HG03159 (cell line): Measurements from ENCODE around the gene PIGQ.
"Not testable (repeated sequence)": the region's sequence is repeated elsewhere in the genome, so short reads cannot be mapped to it uniquely, and the experiment has no call there.

ENCODE experiments used
- ATAC-seq: cut with Tn5 transposase; IDR thresholded peaks from one replicate; pipeline ENCODE4 v1.9.1; 2021; ENCODE audit warnings: mild to moderate bottlenecking, moderate library complexity; ENCODE audit not compliant: unreplicated experiment

The PIGQ gene

GRCh38 chr16:583815-584591 is 14.2 kb downstream of the PIGQ start:
- ATAC-seq = no peak

- ATAC-seq = no peak
Measured at GRCh38 chr16:585351-585750, 15.6 kb downstream of the PIGQ start.

GRCh38 chr16:586047-586644 is 16.4 kb downstream of the PIGQ start:
- no peak for ATAC-seq

GRCh38 chr16:586645-587590 is 17.1 kb downstream of the PIGQ start:
- ATAC-seq = no peak

- peak; percentile 14 for ATAC-seq
Measured at GRCh38 chr16:588639-588888, 18.8 kb downstream of the PIGQ start.

- peak; percentile 74 for ATAC-seq
Measured at GRCh38 chr16:588889-589657, 19.3 kb downstream of the PIGQ start.

GRCh38 chr16:589658-590187 is 20.0 kb downstream of the PIGQ start, which contains the start of gene RAB40C:
TSS of gene RAB40C (plus strand) at chr16:590066. CDS start at chr16:590292, 226 bp downstream.
- ATAC-seq = peak; percentile 78

- no peak for ATAC-seq
Measured at GRCh38 chr16:590188-590814, 20.5 kb downstream of the PIGQ start.

- ATAC-seq = no peak
Measured at GRCh38 chr16:590815-591200, 21.0 kb downstream of the PIGQ start.

GRCh38 chr16:591231-591630 is 21.5 kb downstream of the PIGQ start:
- ATAC-seq = no peak

GRCh38 chr16:591892-592517 is 22.2 kb downstream of the PIGQ start:
- no peak for ATAC-seq

GRCh38 chr16:592518-593306 is 22.9 kb downstream of the PIGQ start:
- no peak for ATAC-seq

GRCh38 chr16:593406-593805 is 23.6 kb downstream of the PIGQ start:
- no peak for ATAC-seq

- ATAC-seq = no peak
Measured at GRCh38 chr16:593807-594206, 24.0 kb downstream of the PIGQ start.

- no peak for ATAC-seq
Measured at GRCh38 chr16:595094-595528, 25.3 kb downstream of the PIGQ start.

GRCh38 chr16:595942-596735 is 26.4 kb downstream of the PIGQ start:
- ATAC-seq = no peak

GRCh38 chr16:596736-597060 is 26.9 kb downstream of the PIGQ start:
- no peak for ATAC-seq

- not testable (repeated sequence) for ATAC-seq
Measured at GRCh38 chr16:597655-598054, 27.9 kb downstream of the PIGQ start.
